Testis (tissue), 3 donors: ENCODE data around the gene PRKCZ. TPM values are rescaled to one million over a fixed set of nuclear protein-coding genes. Genes with fewer than 3 reads are reported as not detected.

Source experiments
- DNase-seq: peaks from one replicate; pipeline ENCODE4 v3.0.0-alpha.2; 2019
- H3K27ac ChIP-seq, 2 donors: fragments of 200-600 bp; sonication (generic); one replicate each; pipeline ENCODE4 v1.5.1; 2019
- H3K27me3 ChIP-seq: fragments of 200-600 bp; sonication (generic); one replicate; pipeline ENCODE4 v1.5.1; 2019
- H3K36me3 ChIP-seq: fragments of 200-600 bp; sonication (generic); one replicate; pipeline ENCODE4 v1.5.1; 2017; ENCODE audit warnings: low read depth; ENCODE audit errors: missing control alignments
- H3K4me1 ChIP-seq: fragments of 200-600 bp; sonication (generic); one replicate; pipeline ENCODE4 v1.5.1; 2019
- H3K4me3 ChIP-seq, 2 donors: fragments of 200-600 bp; sonication (generic); one replicate each; pipeline ENCODE4 v1.5.1; 2017 to 2019
- H3K9me3 ChIP-seq: fragments of 200-600 bp; sonication (generic); one replicate; pipeline ENCODE4 v1.5.1; 2017
- POLR2A ChIP-seq: fragments of 450-650 bp; IDR thresholded peaks from one replicate; pipeline ENCODE4 v1.6.1; 2017; ENCODE audit warnings: antibody characterized with exemption, mild to moderate bottlenecking, moderate library complexity
- WGBS, 2 donors: methylation state at CpG; one replicate each; pipeline ENCODE4 v1.1.5; 2018; 5-methylcytosine and 5-hydroxymethylcytosine counted together
- intact Hi-C: fragments of 100-400 bp; cut with DNase I; formaldehyde crosslinking; loops from one replicate; pipeline ENCODE4 v1.15.1; 2023; ENCODE audit warnings: low total_unique reads
- polyA plus RNA-seq: library from polyadenylated mRNA; stranded (reverse); fragments of 350-450 nt; fragmentation: Illumina TruSeq; extraction: RNeasy Lipid Tissue Mini Kit (QIAGEN cat#74804); gene quantifications from one replicate; pipeline ENCODE4 v1.2.3, GENCODE V29; 2014; ENCODE audit warnings: low read depth, low replicate concordance; ENCODE audit not compliant: insufficient read depth
- total RNA-seq, 2 donors: library from RNA; depleted of rRNA; stranded (reverse); fragments of >200 nt; gene quantifications; one replicate each; pipeline ENCODE4 v1.2.3, GENCODE V29; 2016
- TF ChIP-seq, protein P1 (sequence below), 3 experiments: fragments of 450-650 bp in 2 of 3; fragments of 200-600 bp in 1 of 3; sonication (generic) in 1 of 3; IDR thresholded peaks; one replicate each; pipeline ENCODE4 v1.5.1; 2016 to 2019; ENCODE audit warnings: antibody characterized with exemption in 3 of 3, mild to moderate bottlenecking in 2 of 3, moderate library complexity in 1 of 3

The PRKCZ gene
- total and polyA plus RNA-seq, 3 donors from 2014 or later: 86.4 to 142 (median 123) TPM

DNA sequence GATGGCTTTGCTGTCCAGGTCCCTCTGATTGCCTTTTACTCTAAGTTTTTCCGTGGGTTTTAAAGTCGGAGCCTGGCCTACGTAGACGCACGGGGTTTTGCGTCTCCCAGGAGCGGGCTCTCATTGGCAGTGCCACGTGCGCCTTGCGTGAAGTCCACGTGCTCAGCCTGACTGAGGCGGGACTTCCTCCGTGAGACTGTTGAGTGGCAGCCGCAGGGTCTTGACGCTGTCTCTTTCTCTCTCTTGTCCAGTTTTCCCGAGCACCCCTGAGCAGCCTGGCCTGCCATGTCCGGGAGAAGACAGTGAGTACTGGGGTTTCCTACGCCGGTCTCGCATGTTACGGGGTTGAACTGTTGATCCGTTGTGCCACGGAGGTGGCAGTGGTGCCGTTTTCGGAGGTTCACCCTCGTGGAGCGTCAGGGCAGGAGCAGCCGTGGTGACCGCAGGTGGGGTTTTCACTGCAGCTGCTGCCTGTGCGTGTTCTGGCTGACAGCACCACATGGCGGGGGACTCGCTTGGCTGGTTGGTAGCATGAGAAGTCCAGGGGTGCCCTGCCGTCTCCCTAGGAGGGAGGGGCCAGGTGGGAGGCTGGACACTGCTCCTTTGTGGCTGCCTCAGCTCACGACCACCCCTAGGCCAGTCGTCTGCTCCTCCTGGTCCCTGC lies 9.2 kb downstream of the PRKCZ start:
- DNase-seq: no peak

DNA sequence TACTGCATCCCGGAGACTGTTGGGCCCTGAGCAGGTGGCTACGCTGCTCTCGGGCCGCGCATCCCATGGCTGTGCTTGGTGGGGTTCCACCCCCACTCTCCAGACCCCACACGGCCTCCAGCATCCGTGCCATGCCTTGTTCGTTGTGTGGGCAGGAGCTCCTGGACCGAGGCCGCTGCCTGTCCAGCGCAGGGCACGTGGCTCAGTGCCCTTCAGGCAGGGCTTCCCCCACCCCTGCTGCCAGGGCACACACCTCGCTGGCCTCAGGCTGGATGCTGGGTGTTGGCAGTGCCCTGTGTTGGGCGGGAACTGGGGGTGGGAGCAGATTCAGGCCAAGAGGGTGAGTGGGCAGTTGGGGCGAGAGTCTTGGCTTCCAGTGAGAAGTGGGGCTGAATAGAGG lies 9.9 kb downstream of the PRKCZ start:
- intact Hi-C loops: no loop called here
- WGBS, 2 donors: 95% methylated on average over 3 to 15 of the region's 15 CpGs
- Histone ChIP-seq H3K27me3 (no peaks in the 10 kb centered on the region), H3K4me3 (no peak overlapping the region), H3K4me1 (no peaks in the 10 kb centered on the region), H3K27ac (no peak overlapping the region), H3K36me3 (no peaks in the 10 kb centered on the region), H3K9me3 (no peaks in the 10 kb centered on the region)
- TF ChIP-seq, protein P1, sequence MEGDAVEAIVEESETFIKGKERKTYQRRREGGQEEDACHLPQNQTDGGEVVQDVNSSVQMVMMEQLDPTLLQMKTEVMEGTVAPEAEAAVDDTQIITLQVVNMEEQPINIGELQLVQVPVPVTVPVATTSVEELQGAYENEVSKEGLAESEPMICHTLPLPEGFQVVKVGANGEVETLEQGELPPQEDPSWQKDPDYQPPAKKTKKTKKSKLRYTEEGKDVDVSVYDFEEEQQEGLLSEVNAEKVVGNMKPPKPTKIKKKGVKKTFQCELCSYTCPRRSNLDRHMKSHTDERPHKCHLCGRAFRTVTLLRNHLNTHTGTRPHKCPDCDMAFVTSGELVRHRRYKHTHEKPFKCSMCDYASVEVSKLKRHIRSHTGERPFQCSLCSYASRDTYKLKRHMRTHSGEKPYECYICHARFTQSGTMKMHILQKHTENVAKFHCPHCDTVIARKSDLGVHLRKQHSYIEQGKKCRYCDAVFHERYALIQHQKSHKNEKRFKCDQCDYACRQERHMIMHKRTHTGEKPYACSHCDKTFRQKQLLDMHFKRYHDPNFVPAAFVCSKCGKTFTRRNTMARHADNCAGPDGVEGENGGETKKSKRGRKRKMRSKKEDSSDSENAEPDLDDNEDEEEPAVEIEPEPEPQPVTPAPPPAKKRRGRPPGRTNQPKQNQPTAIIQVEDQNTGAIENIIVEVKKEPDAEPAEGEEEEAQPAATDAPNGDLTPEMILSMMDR (IDR thresholded peaks at IDR 0.05): no peak
- no peak for TF ChIP-seq POLR2A
- DNase-seq: no peak

More for the DNA sequence above, 9.2 kb downstream of the PRKCZ start:
- Histone ChIP-seq H3K36me3 (no peaks in the 10 kb centered on the region), H3K27ac (no peak overlapping the region), H3K4me1 (no peaks in the 10 kb centered on the region), H3K4me3 (no peak overlapping the region), H3K9me3 (no peaks in the 10 kb centered on the region), H3K27me3 (no peaks in the 10 kb centered on the region)
- WGBS, 2 donors: 91 to 93% methylated on average over 35 of the region's 35 CpGs
- intact Hi-C loops: no loop called here
- TF ChIP-seq, protein P1 (IDR thresholded peaks at IDR 0.05): no peak
- no peak for TF ChIP-seq POLR2A

DNA sequence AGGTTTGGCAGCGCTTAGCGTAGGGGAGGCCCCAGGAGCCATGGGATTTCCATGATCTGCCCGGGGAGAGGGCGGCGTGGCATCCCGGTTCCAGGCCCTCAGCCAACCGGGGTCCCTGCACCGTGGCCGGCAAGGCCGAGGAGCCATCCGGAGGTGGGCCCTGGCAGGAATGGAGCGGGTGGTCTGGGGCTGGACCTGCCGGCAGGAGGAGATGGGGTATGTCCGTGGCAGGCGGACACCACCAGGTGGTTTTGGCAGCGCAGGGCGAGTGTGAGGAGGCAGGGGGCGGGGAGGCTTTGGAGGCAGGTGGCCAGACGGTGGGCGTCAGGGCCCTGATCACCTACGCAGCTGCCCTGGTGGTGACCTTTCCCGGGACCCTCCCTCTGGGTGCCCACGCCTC lies 10.3 kb downstream of the PRKCZ start:
- no peak for TF ChIP-seq POLR2A
- TF ChIP-seq, protein P1 (IDR thresholded peaks at IDR 0.05): no peak
- Histone ChIP-seq H3K27ac (no peak overlapping the region), H3K4me3 (no peak overlapping the region), H3K27me3 (no peaks in the 10 kb centered on the region), H3K36me3 (no peaks in the 10 kb centered on the region), H3K9me3 (no peaks in the 10 kb centered on the region), H3K4me1 (no peaks in the 10 kb centered on the region)
- WGBS, 2 donors: 88 to 94% methylated on average over 11 to 23 of the region's 23 CpGs
- DNase-seq: no peak
- intact Hi-C loops: no loop called here

DNA sequence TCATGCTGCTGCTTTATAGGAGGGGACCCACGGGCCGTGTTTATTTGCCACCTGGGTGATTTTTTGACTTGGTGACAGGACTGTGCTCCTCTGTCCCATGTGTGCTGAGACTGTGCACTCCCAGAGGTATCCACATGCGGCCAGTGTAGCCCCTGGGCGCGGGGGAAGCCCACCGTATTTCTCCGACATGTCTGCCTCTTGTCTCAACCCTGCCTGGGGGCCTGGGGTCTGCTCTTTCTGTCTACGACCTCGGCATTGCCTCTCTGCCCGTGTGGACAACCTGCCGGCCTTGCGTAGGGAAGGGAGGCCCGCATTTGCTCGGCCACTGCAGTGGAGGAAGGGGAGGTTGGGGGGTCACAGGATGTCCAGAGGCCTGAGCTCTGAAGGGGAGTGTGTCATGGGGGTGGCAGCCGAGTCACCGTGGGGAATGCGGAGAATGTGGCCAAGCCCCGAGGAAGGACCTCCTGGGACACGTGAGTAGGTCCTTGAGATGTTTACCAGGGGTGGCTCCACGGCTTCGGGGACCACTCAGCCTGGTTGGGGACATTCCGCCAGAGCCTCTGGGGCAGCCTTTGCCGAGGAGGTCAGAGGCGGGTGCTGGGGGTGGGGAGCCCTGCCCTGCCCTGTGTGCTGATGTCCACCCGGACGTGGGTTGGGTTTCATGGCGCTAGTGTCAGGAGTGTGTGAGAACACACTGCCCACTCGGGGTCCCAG lies 11.0 kb downstream of the PRKCZ start:
- no peaks in the 10 kb centered on the region for H3K27me3 ChIP-seq
- WGBS, 2 donors: 80 to 90% methylated on average over 26 to 28 of the region's 28 CpGs
- H3K27ac ChIP-seq: no peak overlapping the region
- H3K4me3 ChIP-seq: no peak overlapping the region
- no peak for TF ChIP-seq POLR2A
- TF ChIP-seq, protein P1 (IDR thresholded peaks at IDR 0.05): no peak
- intact Hi-C loops: no loop called here
- H3K9me3 ChIP-seq: no peaks in the 10 kb centered on the region
- DNase-seq: no peak
- H3K4me1 ChIP-seq: no peaks in the 10 kb centered on the region
- H3K36me3 ChIP-seq: no peaks in the 10 kb centered on the region
